Measurements from ENCODE around the gene GRAMD1A. TPM values are rescaled to one million over a fixed set of nuclear protein-coding genes. Genes with fewer than 3 reads are reported as not detected.

GRAMD1A gene
- total RNA-seq, 2 donors from 2014 or later: 115 to 137 TPM

- no peak for DNase-seq
- no peaks in the 10 kb centered on the region for H3K4me1 ChIP-seq (ENCODE audit: control insufficient read depth, insufficient read depth, low read length)
- Mint-ChIP-seq H3K4me3 (peak overlapping the region; percentile 55), H3K9me3 (no peaks in the 10 kb centered on the region), H3K27me3 (ENCODE audit: insufficient read depth) (no peaks in the 10 kb centered on the region), H3K27ac (peak overlapping the region; percentile 74), H3K36me3 (ENCODE audit: low read depth) (peaks cover 2% of the 10 kb centered on the region), H3K4me1 (peaks cover 35% of the 10 kb centered on the region)
- H3K9me3 ChIP-seq (ENCODE audit: control insufficient read depth, low read length): no peaks in the 10 kb centered on the region
- TF ChIP-seq CTCF (conservative IDR thresholded peaks at IDR 0.05): no peak
- H3K27me3 ChIP-seq (ENCODE audit: control insufficient read depth, insufficient read depth, low read length, poor library complexity, severe bottlenecking): no peaks in the 10 kb centered on the region
- no peak overlapping the region for H3K27ac ChIP-seq (ENCODE audit: low read depth, low read length)
- peak overlapping the region; percentile 41 for H3K9ac ChIP-seq (ENCODE audit: extremely low read depth, low read length, poor library complexity, severe bottlenecking)
- 88 to 93% methylated on average over 8 to 14 of the region's 14 CpGs for WGBS, 2 experiments (ENCODE audit: insufficient coverage in 1 of 2, insufficient read length in 1 of 2)
- H3K4me3 ChIP-seq (ENCODE audit: low read length): peak overlapping the region; percentile 68
- no peaks in the 10 kb centered on the region for H3K36me3 ChIP-seq (ENCODE audit: control insufficient read depth, insufficient read depth, low read length)
These were observed 42.1 kb downstream of the GRAMD1A start for GRCh38 chr19:35042056-35042730.

- WGBS, 2 experiments (ENCODE audit: insufficient coverage in 1 of 2, insufficient read length in 1 of 2): 89 to 93% methylated on average over 10 to 14 of the region's 14 CpGs
- no peaks in the 10 kb centered on the region for H3K36me3 ChIP-seq (ENCODE audit: control insufficient read depth, insufficient read depth, low read length)
- H3K9me3 Mint-ChIP-seq: no peaks in the 10 kb centered on the region
- no peak overlapping the region for H3K9ac ChIP-seq (ENCODE audit: extremely low read depth, low read length, poor library complexity, severe bottlenecking)
- H3K4me1 Mint-ChIP-seq: peaks cover 35% of the 10 kb centered on the region
- no peak overlapping the region for H3K4me3 ChIP-seq (ENCODE audit: low read length)
- TF ChIP-seq CTCF (conservative IDR thresholded peaks at IDR 0.05): no peak
- no peaks in the 10 kb centered on the region for H3K27me3 ChIP-seq (ENCODE audit: control insufficient read depth, insufficient read depth, low read length, poor library complexity, severe bottlenecking)
- DNase-seq: no peak
- H3K27ac Mint-ChIP-seq: no peak overlapping the region
- H3K36me3 Mint-ChIP-seq (ENCODE audit: low read depth): peaks cover 2% of the 10 kb centered on the region
- no peak overlapping the region for H3K27ac ChIP-seq (ENCODE audit: low read depth, low read length)
- H3K9me3 ChIP-seq (ENCODE audit: control insufficient read depth, low read length): no peaks in the 10 kb centered on the region
- H3K4me1 ChIP-seq (ENCODE audit: control insufficient read depth, insufficient read depth, low read length): no peaks in the 10 kb centered on the region
- peak overlapping the region; percentile 55 for H3K4me3 Mint-ChIP-seq
- H3K27me3 Mint-ChIP-seq (ENCODE audit: insufficient read depth): no peaks in the 10 kb centered on the region
These were observed 43.0 kb downstream of the GRAMD1A start for GRCh38 chr19:35042954-35043604.

- H3K9me3 ChIP-seq (ENCODE audit: control insufficient read depth, low read length): no peaks in the 10 kb centered on the region
- no peaks in the 10 kb centered on the region for H3K4me1 ChIP-seq (ENCODE audit: control insufficient read depth, insufficient read depth, low read length)
- Mint-ChIP-seq H3K36me3 (ENCODE audit: low read depth) (peaks cover 2% of the 10 kb centered on the region), H3K27ac (peak overlapping the region; percentile 33), H3K27me3 (ENCODE audit: insufficient read depth) (no peaks in the 10 kb centered on the region), H3K4me1 (peaks cover 35% of the 10 kb centered on the region), H3K9me3 (no peaks in the 10 kb centered on the region), H3K4me3 (no peak overlapping the region)
- no peak overlapping the region for H3K27ac ChIP-seq (ENCODE audit: low read depth, low read length)
- no peak overlapping the region for H3K9ac ChIP-seq (ENCODE audit: extremely low read depth, low read length, poor library complexity, severe bottlenecking)
- DNase-seq: no peak
- no peak for TF ChIP-seq CTCF (conservative IDR thresholded peaks at IDR 0.05)
- H3K36me3 ChIP-seq (ENCODE audit: control insufficient read depth, insufficient read depth, low read length): no peaks in the 10 kb centered on the region
- no peaks in the 10 kb centered on the region for H3K27me3 ChIP-seq (ENCODE audit: control insufficient read depth, insufficient read depth, low read length, poor library complexity, severe bottlenecking)
- 90 to 94% methylated on average over 10 to 14 of the region's 14 CpGs for WGBS, 2 experiments (ENCODE audit: insufficient coverage in 1 of 2, insufficient read length in 1 of 2)
- no peak overlapping the region for H3K4me3 ChIP-seq (ENCODE audit: low read length)
These were observed 43.8 kb downstream of the GRAMD1A start for GRCh38 chr19:35043906-35044305.
